GM21576 (cell line): Measurements from ENCODE around the gene SGCA.

Experiments
- ATAC-seq: cut with Tn5 transposase; IDR thresholded peaks from one replicate; pipeline ENCODE4 v1.9.1; 2021; ENCODE audit warnings: mild to moderate bottlenecking, moderate library complexity; ENCODE audit not compliant: unreplicated experiment

Gene SGCA

GRCh38 chr17:50181591-50182560 lies 16.1 kb downstream of the SGCA start:
- no peak for ATAC-seq

GRCh38 chr17:50182783-50183420 lies 17.1 kb downstream of the SGCA start:
- ATAC-seq, result no peak

GRCh38 chr17:50183421-50183994 lies 17.7 kb downstream of the SGCA start:
- ATAC-seq, result no peak

GRCh38 chr17:50184064-50184463 lies 18.3 kb downstream of the SGCA start:
- no peak for ATAC-seq

- ATAC-seq, result no peak
Observed at GRCh38 chr17:50184611-50185398, 19.0 kb downstream of the SGCA start.

GRCh38 chr17:50185631-50186471 lies 20.0 kb downstream of the SGCA start:
- ATAC-seq, result no peak

GRCh38 chr17:50186661-50187393 lies 21.0 kb downstream of the SGCA start:
- ATAC-seq, result no peak

- ATAC-seq, result no peak
Observed at GRCh38 chr17:50187394-50187725, 21.6 kb downstream of the SGCA start.

- ATAC-seq, result no peak
Observed at GRCh38 chr17:50187751-50188530, 22.1 kb downstream of the SGCA start.

- no peak for ATAC-seq
Observed at GRCh38 chr17:50188531-50188920, 22.7 kb downstream of the SGCA start.

- no peak for ATAC-seq
Observed at GRCh38 chr17:50188921-50189549, 23.2 kb downstream of the SGCA start.

- no peak for ATAC-seq
Observed at GRCh38 chr17:50189550-50190292, 23.9 kb downstream of the SGCA start.

GRCh38 chr17:50190293-50190602 lies 24.4 kb downstream of the SGCA start:
- ATAC-seq, result no peak

- no peak for ATAC-seq
Observed at GRCh38 chr17:50190603-50191358, 25.0 kb downstream of the SGCA start.

- ATAC-seq, result no peak
Observed at GRCh38 chr17:50191359-50192143, 25.7 kb downstream of the SGCA start.

- no peak for ATAC-seq
Observed at GRCh38 chr17:50192144-50192617, 26.4 kb downstream of the SGCA start.
